Right lung (tissue), 5 donors: Measurements from ENCODE around the gene BZW2. TPM values are rescaled to one million over a fixed set of nuclear protein-coding genes. Genes with fewer than 3 reads are reported as not detected.

Source experiments
- DNase-seq, 2 donors: peaks; one replicate each; pipeline ENCODE4 v3.0.0-alpha.2; 2013
- polyA plus RNA-seq, 5 donors: library from polyadenylated mRNA; unstranded; fragments of 120-200 nt; gene quantifications; one replicate each; pipeline versions ENCODE4 v1.2.1 to v1.2.3, GENCODE V29; 2013; ENCODE audit warnings: inconsistent platforms in 1 of 5, low replicate concordance in 1 of 5; ENCODE audit not compliant: insufficient read length in 5 of 5, insufficient read depth in 1 of 5

The BZW2 gene
- polyA plus RNA-seq, 5 donors, result 76.4 to 87.7 (median 80.5) TPM

- DNase-seq, result peak; percentile 63
Measured at GRCh38 chr7:16743236-16743635, 97.3 kb downstream of the BZW2 start.

GRCh38 chr7:16744518-16745250 lies 98.7 kb downstream of the BZW2 start:
- DNase-seq, result no peak

GRCh38 chr7:16745645-16746044 lies 99.7 kb downstream of the BZW2 start:
- DNase-seq, result no peak

DNA sequence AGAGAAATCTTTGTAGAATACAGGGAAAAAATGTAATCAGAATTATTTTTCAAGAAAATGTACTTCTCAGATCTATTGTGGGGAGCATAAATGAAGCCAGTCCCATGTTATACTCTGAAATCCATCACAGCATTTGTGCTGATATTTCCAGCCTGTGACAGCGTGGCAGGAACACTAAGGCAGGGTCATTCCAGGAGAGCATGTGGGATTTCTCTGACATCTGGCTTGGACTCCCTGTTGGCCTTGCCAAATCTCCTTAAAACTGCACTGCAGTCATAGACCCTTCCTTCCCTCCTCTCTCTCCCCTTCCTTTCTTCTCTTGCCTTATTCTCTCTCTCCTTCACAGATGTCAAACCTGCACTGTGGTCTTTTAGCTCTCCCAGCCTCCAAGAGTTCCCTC lies 101.1 kb downstream of the BZW2 start:
- DNase-seq, result peak; percentile 60 to 67

- peak; percentile 77 to 85 for DNase-seq
Measured at GRCh38 chr7:16753102-16753931, 107.3 kb downstream of the BZW2 start, which contains the start of gene TSPAN13. Gene TSPAN13, plus strand, starts transcription at chr7:16753755. Its CDS starts 213 bp downstream, at chr7:16753968.

GRCh38 chr7:16753932-16754855 lies 108.2 kb downstream of the BZW2 start:
- peak; percentile 36 to 42 for DNase-seq

- DNase-seq, result no peak
Measured at GRCh38 chr7:16754856-16755317, 108.9 kb downstream of the BZW2 start.

- DNase-seq, result peak in 1 of 2 donors; percentile 20
Measured at GRCh38 chr7:16755397-16755796, 109.4 kb downstream of the BZW2 start.

Other genes with a start within 250 kb of the BZW2 start
- 1 to 10 TPM; 3.0 to 3.9 (median 3.6) TPM for gene CRPPA, start 224.6 kb upstream of the BZW2 start, polyA plus RNA-seq
- 10 to 100 TPM; 24.0 to 42.6 (median 33.0) TPM for gene SOSTDC1, start 180.4 kb upstream of the BZW2 start, polyA plus RNA-seq
- gene LRRC72, start 119.4 kb upstream of the BZW2 start, polyA plus RNA-seq, result not detected
- gene ANKMY2, start 427 bp upstream of the BZW2 start, polyA plus RNA-seq, result 10 to 100 TPM; 30.3 to 41.5 (median 36.8) TPM
- 100 to 1,000 TPM; 125 to 175 (median 138) TPM for gene TSPAN13, start 107.6 kb downstream of the BZW2 start, polyA plus RNA-seq
- 100 to 1,000 TPM in 3 of 5 donors, 10 to 100 TPM in 2; 65.3 to 124 (median 110) TPM for gene AGR2, start 158.8 kb downstream of the BZW2 start, polyA plus RNA-seq
- 10 to 100 TPM in 4 of 5 donors, 1 to 10 TPM in 1; 7.5 to 38.8 (median 25.2) TPM for gene AGR3, start 235.8 kb downstream of the BZW2 start, polyA plus RNA-seq